NCI-H1092 treated with DMSO at 0.1 percent for 48 hours (cell line): ENCODE data around the gene VSTM4.
A peak's percentile ranks its signal among the peaks of the same experiment; 100 is the strongest.

Experiments used
- DNase-seq: peaks from one replicate; lab custom pipeline; 2025; lab: John Stamatoyannopoulos, UW

VSTM4 gene

DNA sequence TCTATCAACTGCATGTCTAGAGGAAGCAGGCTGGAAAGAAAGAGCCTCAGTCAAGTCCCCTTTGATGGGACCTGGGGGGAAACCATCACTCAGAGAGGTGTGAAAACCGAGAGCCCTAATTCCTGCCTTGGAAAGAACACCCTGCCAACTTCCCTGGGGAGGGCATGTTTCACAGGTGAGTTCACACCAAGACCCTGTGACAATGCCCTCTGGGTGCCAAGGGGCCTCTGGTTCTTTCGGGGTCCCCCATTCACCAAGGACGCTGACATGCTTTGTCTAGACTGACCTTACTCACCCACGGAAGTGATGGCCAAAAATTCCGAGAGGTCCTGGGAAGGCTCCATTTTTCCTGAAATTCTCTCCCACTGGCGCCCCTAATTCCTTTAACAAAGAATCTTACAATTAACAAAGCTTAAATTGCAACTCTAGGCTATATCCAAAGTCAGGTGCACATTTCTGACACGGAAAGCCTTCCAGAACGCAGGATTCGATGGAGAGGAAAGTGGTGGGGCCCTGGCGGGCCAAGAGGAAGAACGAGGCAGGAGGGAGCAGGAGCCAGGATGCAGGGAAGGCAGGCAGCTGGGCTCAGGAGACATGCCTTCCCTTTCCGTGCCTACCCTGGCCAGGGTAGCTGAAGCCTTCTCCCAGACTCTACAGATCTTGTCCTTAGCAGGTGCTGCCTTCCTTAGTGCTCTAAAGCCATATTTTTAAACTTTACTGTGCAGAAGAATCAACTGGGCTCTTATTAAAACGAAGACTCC, 23.7 kb downstream of the VSTM4 start:
- no peak for DNase-seq

DNA sequence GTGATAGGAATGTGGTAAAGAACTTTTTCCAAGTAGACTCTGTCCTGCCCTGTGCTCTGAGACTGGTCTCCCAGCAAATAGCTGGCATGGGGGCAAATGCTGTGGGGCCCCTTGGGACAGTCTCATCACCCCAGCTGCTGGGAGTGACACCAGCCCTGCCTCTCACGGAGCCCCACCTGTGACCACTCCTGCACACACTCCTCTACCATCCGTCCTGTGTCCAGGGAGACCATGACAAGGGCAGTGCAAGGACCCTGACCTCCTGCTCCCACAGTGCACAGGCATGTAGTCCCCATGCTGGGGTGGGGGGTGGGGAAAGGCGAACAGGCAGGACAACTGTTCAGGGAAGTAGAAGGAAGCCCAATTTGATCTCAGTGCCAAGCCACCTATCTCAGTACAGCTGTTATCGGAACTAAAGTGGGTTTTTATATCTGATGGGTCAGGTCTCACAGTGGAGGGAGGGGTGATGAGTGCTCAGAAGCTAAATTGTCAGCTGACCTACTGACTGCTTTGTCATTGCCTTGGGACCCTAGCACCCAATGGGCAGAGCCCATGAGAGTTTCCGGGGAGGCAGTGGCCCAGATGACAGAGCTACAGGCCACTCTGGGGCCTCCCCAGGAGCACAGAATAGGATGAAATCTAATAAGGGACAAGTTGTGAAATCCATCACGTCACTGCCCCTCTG, 24.5 kb downstream of the VSTM4 start:
- no peak for DNase-seq

- DNase-seq, result no peak
These were observed 25.1 kb downstream of the VSTM4 start for GRCh38 chr10:49090189-49090575.

DNA sequence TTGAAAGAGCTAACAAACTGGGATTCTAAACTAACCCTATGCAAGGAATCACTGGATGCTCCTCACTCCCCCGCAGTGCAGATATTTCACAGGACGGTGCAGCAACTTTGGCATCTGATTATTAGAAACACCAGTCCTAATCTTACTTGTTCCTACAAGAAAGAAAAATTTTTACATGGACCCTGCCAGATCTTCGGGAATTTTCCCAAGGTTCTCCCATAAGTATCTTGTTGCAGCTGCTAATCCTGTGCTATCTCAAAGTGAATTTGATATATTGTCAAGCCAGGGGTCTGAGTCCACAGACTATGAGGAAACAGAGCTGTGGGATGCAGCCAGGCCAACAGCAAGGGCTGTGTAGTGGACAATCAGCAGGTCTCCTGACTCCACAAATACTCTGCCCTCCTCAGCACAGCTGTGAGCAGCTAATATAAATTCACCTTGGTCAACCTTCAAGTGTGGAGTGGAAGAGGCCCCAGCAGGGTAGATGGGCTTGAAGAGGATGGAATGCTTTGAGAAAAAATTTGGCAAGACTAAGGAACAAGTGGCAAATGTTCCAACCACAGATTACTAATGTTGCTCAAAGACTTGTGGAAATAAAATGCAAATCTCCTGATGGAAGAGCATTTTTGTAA, 25.6 kb downstream of the VSTM4 start:
- no peak for DNase-seq

GRCh38 chr10:49089152-49089551, 26.2 kb downstream of the VSTM4 start:
- DNase-seq, result no peak

GRCh38 chr10:49086889-49087288, 28.4 kb downstream of the VSTM4 start:
- no peak for DNase-seq

DNA sequence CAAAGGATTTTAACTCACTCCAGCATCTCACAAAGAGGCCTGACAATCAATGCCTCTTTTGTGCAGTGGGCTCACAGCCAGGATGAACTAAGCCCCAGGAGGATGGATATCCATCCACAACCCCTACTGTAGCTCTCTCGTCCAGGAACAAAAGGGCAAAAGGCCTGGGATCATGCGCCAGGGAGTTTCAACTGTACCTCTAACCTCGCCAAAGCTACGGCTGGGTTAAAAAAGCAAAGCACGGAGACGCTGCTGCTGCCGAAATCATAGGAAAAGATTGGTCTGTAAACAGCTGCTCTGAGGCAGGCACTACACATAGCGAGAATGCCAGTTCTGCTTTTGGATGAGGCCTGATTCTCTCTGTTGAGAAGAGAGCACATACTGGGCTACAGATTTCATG, 32.1 kb downstream of the VSTM4 start:
- peak; percentile 79 for DNase-seq

- DNase-seq, result peak; percentile 79
These were observed 32.6 kb downstream of the VSTM4 start for GRCh38 chr10:49082766-49083165.

- DNase-seq, result peak; percentile 57
These were observed 33.6 kb downstream of the VSTM4 start for GRCh38 chr10:49081547-49082275.

DNA sequence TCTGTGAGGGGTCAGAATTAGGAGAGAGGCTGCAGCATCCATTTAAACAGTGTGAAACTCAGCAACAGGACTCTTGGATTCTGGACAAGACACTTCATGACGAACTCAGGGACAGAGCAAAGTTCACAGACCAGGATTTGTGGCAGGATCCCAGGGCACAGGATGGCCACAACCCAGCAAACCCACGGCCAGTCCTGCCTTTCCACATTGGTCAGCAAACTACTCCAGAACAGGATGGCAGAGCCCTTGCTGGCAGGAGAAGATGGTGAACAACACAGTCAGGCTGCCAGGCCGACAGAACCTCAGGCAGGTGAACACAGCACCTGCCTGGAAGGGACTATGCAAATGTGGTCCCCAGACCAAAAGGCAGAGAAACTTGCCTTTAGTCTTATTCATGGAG, 34.4 kb downstream of the VSTM4 start:
- DNase-seq, result no peak

DNA sequence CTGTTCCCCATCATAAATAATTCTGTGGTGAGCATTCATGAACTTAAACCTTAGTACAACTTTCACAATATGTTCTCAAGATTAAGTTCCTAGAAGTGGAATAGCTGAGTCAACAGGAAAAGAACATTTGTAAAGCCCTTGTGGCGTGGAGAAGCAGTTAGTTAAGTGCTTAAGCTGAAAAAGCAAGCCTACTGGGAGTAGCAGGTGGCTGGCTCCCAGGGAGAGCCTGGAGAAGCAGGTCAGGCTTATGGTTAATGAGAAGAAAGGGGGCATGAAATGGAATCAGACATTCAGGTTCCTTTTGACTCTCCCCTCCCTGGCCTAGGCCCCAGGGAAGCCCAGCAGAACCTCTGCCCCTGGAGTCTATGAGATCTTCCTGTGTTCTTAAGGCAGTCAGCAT, 35.3 kb downstream of the VSTM4 start:
- DNase-seq, result peak; percentile 34

GRCh38 chr10:49079499-49079898, 35.8 kb downstream of the VSTM4 start:
- DNase-seq, result no peak

DNA sequence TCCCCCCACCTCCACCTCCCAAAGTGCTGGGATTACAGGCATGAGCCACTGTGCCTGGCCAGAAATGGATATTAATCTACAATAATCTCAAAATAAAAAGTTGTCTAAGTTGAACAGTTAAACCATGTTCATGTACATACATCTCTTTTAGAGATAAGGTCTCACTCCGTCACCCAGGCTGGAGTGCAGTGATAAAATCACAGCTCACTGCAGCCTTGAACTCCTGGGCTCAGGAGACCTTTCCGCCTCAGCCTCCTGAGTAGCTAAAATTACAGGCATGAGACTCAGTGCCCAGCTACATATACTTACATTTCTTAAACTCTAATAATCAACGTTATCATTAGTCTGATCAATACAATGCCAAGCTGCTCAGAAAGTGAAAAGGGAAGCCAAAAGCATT, 36.2 kb downstream of the VSTM4 start:
- DNase-seq, result no peak

- no peak for DNase-seq
These were observed 36.9 kb downstream of the VSTM4 start for GRCh38 chr10:49078433-49078832.

DNA sequence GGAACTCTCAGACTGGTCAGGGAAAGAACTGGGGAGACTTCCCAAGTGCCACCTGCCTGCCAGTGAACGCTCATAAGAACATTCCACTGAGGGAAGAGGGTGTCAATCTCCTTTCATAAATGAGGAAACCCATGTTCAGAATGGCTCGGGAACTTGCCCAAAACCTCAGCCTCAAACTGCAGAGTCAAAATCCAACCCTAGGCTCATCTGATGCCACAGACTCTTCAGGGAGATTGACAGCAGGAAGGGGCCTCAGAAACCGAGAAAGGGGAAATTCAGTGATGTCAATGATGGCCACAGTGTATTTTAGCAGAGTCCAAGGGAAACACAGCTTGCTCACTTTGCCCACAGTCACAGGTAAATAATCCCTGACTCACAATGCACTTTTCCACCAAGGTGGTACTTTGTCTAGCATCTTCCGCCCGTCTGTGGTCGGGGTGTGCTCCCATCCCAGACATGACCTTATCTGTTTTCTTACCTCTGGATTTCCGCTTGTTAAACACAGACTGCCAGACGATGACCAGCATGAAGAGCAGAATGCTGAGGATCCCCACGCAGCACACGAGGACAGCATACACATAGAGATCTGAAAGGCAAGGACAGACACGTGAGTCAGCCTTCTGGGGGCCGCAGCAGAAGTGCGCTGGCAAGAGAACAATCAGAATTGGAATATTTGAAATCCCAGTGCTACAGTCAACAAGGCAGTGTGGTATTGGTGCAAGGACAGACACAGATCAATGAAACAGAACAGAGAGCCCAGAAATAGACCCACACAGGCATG, 38.4 kb downstream of the VSTM4 start:
- no peak for DNase-seq

DNA sequence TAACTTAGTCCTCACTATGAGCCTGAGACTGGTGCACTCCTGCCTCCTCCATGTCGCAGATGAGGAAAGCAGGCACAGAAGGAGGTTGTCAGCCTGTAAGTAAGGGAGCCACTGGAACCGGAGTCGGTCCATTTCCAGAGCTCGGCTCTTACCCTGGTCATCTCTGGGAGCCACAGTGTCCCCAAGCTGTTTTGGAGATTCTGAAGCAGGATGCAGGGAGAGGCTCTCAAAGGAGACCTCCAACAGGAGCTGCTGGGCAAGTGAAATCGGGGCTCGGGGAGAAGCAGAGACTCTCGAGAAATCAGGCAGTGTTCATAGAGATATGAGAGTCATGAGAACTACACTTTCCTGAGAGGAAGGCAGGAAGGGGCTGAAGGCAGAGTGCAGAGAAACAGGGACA, 39.0 kb downstream of the VSTM4 start:
- DNase-seq, result no peak

DNA sequence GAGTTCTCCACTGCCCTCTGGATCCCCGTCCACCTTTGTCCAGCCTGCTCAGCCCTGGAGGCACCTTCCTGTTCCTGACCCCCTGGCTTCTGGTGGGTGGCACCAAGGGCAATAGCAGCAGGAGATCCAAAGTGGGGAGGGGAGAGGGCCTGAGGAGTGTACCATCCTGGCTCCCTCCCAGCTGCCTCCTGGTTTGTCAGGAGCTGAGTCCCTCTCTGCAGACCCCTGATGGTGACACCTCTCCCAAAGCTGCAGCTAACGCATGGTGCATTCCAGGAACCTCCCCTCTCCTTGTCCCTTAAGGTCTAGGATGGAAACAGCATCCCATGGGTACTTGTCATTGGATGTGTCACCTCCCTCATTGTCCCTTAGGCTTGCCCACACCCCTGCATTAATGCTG, 39.6 kb downstream of the VSTM4 start:
- DNase-seq, result no peak

GRCh38 chr10:49074836-49075682, 40.3 kb downstream of the VSTM4 start:
- DNase-seq, result no peak

DNA sequence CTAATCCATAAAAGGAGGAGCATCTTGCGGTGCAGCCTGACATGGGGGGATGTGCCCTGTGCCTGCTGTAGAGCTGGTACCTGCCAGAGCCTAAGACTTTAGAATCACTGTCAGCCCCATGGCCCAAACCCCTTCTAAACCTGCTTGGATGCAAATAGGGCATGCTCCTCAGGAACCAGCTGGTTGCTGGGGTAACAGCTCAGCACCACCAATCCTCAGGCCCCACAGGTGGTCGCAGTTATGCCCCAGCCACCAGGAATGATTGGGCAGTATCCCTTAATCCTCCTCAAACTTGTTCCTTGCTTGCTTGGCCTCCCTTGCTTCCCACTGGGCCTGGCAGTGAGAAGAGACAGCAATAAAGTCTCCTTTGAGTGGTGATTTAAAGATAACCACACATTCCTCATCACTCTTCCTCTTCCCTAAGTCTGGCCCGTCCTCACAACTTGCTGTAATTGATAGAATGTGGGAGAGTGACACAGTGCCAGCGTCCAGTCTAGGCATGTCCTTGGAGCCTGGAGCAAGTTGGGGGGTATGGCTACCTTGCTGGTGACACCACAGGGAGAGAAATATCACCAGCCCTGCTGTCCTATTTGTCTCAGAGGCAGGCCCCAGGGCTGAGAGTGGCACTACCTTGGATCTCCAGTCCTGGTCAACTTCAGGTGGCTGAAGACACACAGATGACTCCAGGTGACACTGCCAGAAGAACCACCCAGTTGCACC, 43.0 kb downstream of the VSTM4 start:
- no peak for DNase-seq

- no peak for DNase-seq
These were observed 44.1 kb downstream of the VSTM4 start for GRCh38 chr10:49071160-49071761.
